ENCODE results near the gene GPX6.
"Not testable (repeated sequence)": the region's sequence is repeated elsewhere in the genome, so short reads cannot be mapped to it uniquely, and the experiment has no call there.

The GPX6 gene

DNA sequence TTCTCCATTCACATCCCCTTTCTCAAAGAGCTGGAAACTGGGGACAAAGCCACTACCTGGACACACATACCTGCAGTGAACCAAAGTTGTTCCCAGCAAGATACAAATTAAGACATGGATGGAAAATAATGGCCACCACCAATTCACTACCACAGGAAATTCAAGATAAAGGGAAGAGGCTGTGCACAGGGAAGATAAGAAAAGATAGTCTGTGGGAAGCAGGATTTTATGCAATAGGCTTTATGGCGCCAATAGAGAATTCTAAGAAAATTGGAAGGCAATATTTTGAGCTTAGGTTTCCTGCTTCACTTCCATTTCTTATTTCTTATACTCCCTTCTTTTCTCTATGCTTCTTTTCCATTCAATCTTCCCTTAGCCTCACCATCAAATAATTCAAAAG is 9.9 kb downstream of the GPX6 start:
- H3K18ac ChIP-seq (ENCODE audit: low read length): no peak overlapping the region
- H2BK120ac ChIP-seq (ENCODE audit: low read depth, low read length): no peak overlapping the region
- H2BK15ac ChIP-seq (replicated peaks; ENCODE audit: low read depth): no peak overlapping the region
- H3K27ac ChIP-seq (ENCODE audit: low read depth, low read length): no peak overlapping the region
- H3K79me2 ChIP-seq (ENCODE audit: control insufficient read depth, insufficient read depth, low read length): no peaks in the 10 kb centered on the region
- no peaks in the 10 kb centered on the region for H3K4me1 ChIP-seq (ENCODE audit: control insufficient read depth, low read depth, low read length)
- H3K56ac ChIP-seq (ENCODE audit: low read length): no peak overlapping the region
- DNase-seq: no peak
- no peak overlapping the region for H3K23ac ChIP-seq (ENCODE audit: low read length)
- no peak overlapping the region for H4K5ac ChIP-seq (ENCODE audit: low read length)
- H3K4me3 ChIP-seq (ENCODE audit: low read length): no peak overlapping the region
- H2BK5ac ChIP-seq (ENCODE audit: low read length): no peak overlapping the region
- no peaks in the 10 kb centered on the region for H3K79me1 ChIP-seq (ENCODE audit: low read length)
- no peak overlapping the region for H3K4me2 ChIP-seq (ENCODE audit: low read length)
- H3K36me3 ChIP-seq (ENCODE audit: control insufficient read depth, insufficient read depth, low read length): no peaks in the 10 kb centered on the region
- H2AK5ac ChIP-seq (ENCODE audit: low read length): no peak overlapping the region
- no CpG with 5 or more reads among the region's 1 CpG for WGBS (ENCODE audit: extremely low coverage, insufficient coverage, low lambda C conversion rate)
- no peak overlapping the region for H4K8ac ChIP-seq (ENCODE audit: low read depth, low read length)
- H3K4ac ChIP-seq (ENCODE audit: low read depth, low read length): no peak overlapping the region
- no peak overlapping the region for H3K9ac ChIP-seq (ENCODE audit: low read length)
- no peaks in the 10 kb centered on the region for H3K27me3 ChIP-seq (ENCODE audit: insufficient read depth, low read length, poor library complexity)

DNA sequence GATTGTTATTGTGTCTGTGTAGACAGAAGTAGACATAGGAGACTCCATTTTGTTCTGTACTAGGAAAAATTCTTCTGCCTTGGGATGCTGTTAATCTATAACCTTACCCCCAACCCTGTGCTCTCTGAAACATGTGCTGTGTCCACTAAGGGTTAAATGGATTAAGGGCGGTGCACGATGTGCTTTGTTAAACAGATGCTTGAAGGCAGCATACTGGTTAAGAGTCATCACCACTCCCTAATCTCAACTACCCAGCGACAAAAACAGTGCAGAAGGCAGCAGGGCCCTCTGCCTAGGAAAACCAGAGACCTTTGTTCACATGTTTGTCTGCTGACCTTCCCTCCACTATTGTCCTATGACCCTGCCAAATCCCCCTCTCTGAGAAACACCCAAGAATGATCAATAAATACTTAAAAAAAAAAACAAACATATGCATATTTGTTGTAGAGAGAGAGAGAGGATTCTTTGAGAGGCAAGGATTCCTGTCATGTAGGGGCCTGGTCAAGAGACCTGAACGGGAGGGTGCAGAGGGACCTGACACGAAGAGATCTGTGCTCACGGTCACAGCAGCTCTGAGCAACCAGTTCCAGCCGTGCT is 12.8 kb downstream of the GPX6 start:
- H3K18ac ChIP-seq (ENCODE audit: low read length); H4K5ac ChIP-seq (ENCODE audit: low read length); H3K4me1 ChIP-seq (ENCODE audit: control insufficient read depth, low read depth, low read length): not testable (repeated sequence)

DNA sequence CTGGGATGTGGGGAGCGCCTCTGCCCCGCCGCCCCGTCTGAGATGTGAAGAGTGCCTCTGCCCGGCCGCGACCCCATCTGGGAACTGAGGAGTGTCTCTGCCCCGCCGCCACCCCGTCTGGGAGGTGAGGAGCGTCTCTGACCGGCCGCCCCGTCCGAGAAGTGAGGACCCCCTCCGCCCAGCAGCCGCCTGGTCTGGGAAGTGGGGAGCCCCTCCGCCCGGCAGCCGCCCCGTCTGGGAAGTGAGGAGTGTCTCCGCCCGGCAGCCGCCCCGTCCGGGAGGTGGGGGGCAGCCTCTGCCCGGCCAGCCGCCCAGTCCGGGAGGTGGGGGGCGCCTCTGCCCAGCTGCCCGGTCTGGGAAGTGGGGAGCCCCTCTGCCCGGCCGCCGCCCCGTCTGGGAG is 13.5 kb downstream of the GPX6 start:
- WGBS (ENCODE audit: extremely low coverage, insufficient coverage, low lambda C conversion rate): no CpG with 5 or more reads among the region's 35 CpGs
- H3K27ac ChIP-seq (ENCODE audit: low read depth, low read length): not testable (repeated sequence)

More for the DNA sequence above, 12.8 kb downstream of the GPX6 start:
- H2BK5ac ChIP-seq (ENCODE audit: low read length); H2BK120ac ChIP-seq (ENCODE audit: low read depth, low read length); H4K8ac ChIP-seq (ENCODE audit: low read depth, low read length); H3K4ac ChIP-seq (ENCODE audit: low read depth, low read length); H3K9ac ChIP-seq (ENCODE audit: low read length); H3K36me3 ChIP-seq (ENCODE audit: control insufficient read depth, insufficient read depth, low read length); H3K79me2 ChIP-seq (ENCODE audit: control insufficient read depth, insufficient read depth, low read length); H3K23ac ChIP-seq (ENCODE audit: low read length); H3K79me1 ChIP-seq (ENCODE audit: low read length); H3K4me3 ChIP-seq (ENCODE audit: low read length); H3K27ac ChIP-seq (ENCODE audit: low read depth, low read length); H3K4me2 ChIP-seq (ENCODE audit: low read length); H3K56ac ChIP-seq (ENCODE audit: low read length); H2AK5ac ChIP-seq (ENCODE audit: low read length); H3K27me3 ChIP-seq (ENCODE audit: insufficient read depth, low read length, poor library complexity); DNase-seq; H2BK15ac ChIP-seq (replicated peaks; ENCODE audit: low read depth): not testable (repeated sequence)
- no CpG with 5 or more reads among the region's 7 CpGs for WGBS (ENCODE audit: extremely low coverage, insufficient coverage, low lambda C conversion rate)

DNA sequence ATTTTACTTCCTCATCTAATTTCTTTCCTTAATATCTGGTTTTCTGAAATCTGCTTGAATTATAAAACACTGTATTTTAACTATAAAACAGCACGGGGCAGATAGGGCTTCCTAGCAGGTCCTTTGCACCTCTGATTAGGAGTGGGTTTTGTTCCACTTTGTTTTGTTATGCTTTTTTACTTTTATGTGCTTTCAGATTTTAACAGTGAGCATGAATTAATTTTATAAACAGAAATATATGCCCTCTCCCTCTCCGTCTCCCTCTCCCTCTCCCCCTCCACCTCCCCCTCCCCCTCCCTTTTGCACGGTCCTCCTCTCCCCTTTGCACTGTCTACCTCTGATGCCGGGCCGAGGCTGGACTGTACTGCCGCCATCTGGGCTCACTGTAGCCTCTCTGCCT is 14.3 kb downstream of the GPX6 start:
- H3K23ac ChIP-seq (ENCODE audit: low read length): no peak overlapping the region
- no peak overlapping the region for H3K4me3 ChIP-seq (ENCODE audit: low read length)
- no peak overlapping the region for H2BK5ac ChIP-seq (ENCODE audit: low read length)
- no peak overlapping the region for H3K56ac ChIP-seq (ENCODE audit: low read length)
- H3K4me2 ChIP-seq (ENCODE audit: low read length): no peak overlapping the region
- H2AK5ac ChIP-seq (ENCODE audit: low read length): no peak overlapping the region
- H3K4me1 ChIP-seq (ENCODE audit: control insufficient read depth, low read depth, low read length): no peaks in the 10 kb centered on the region
- no peak overlapping the region for H3K27ac ChIP-seq (ENCODE audit: low read depth, low read length)
- WGBS (ENCODE audit: extremely low coverage, insufficient coverage, low lambda C conversion rate): no CpG with 5 or more reads among the region's 6 CpGs
- no peak overlapping the region for H3K18ac ChIP-seq (ENCODE audit: low read length)
- no peak overlapping the region for H3K9ac ChIP-seq (ENCODE audit: low read length)
- no peak overlapping the region for H4K8ac ChIP-seq (ENCODE audit: low read depth, low read length)
- H3K79me1 ChIP-seq (ENCODE audit: low read length): no peaks in the 10 kb centered on the region
- no peak overlapping the region for H2BK120ac ChIP-seq (ENCODE audit: low read depth, low read length)
- no peaks in the 10 kb centered on the region for H3K36me3 ChIP-seq (ENCODE audit: control insufficient read depth, insufficient read depth, low read length)
- no peaks in the 10 kb centered on the region for H3K79me2 ChIP-seq (ENCODE audit: control insufficient read depth, insufficient read depth, low read length)
- H4K5ac ChIP-seq (ENCODE audit: low read length): no peak overlapping the region
- H2BK15ac ChIP-seq (replicated peaks; ENCODE audit: low read depth): no peak overlapping the region
- H3K4ac ChIP-seq (ENCODE audit: low read depth, low read length): no peak overlapping the region
- no peaks in the 10 kb centered on the region for H3K27me3 ChIP-seq (ENCODE audit: insufficient read depth, low read length, poor library complexity)
- DNase-seq: no peak

More for the DNA sequence above, 13.5 kb downstream of the GPX6 start:
- not testable (repeated sequence) for H3K4me1 ChIP-seq (ENCODE audit: control insufficient read depth, low read depth, low read length); H2BK120ac ChIP-seq (ENCODE audit: low read depth, low read length); H3K4ac ChIP-seq (ENCODE audit: low read depth, low read length); H3K36me3 ChIP-seq (ENCODE audit: control insufficient read depth, insufficient read depth, low read length); H4K5ac ChIP-seq (ENCODE audit: low read length); H3K79me2 ChIP-seq (ENCODE audit: control insufficient read depth, insufficient read depth, low read length); H3K18ac ChIP-seq (ENCODE audit: low read length); H3K4me2 ChIP-seq (ENCODE audit: low read length); H2BK15ac ChIP-seq (replicated peaks; ENCODE audit: low read depth); DNase-seq; H3K56ac ChIP-seq (ENCODE audit: low read length); H3K23ac ChIP-seq (ENCODE audit: low read length); H4K8ac ChIP-seq (ENCODE audit: low read depth, low read length); H3K27me3 ChIP-seq (ENCODE audit: insufficient read depth, low read length, poor library complexity); H2AK5ac ChIP-seq (ENCODE audit: low read length); H3K4me3 ChIP-seq (ENCODE audit: low read length); H3K79me1 ChIP-seq (ENCODE audit: low read length); H2BK5ac ChIP-seq (ENCODE audit: low read length); H3K9ac ChIP-seq (ENCODE audit: low read length)

DNA sequence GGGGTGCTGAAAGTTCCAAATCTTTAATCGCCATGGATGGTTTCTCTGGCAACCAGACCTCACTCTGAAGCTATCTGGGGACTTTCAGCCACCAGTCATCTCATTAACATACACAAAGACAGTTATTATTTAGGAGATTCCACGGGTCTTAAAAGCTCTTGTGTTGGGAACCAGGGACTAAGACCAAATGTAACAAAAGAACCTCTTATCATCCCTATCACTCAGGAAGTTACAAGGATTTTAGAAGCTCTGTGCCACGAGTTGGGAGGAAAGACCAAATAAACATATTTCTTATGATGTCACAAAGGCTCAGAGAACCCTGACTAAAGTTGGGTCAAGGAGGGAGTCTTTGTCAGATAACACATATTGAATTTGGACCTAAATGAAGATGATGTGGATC is 17.7 kb downstream of the GPX6 start:
- WGBS (ENCODE audit: extremely low coverage, insufficient coverage, low lambda C conversion rate): no CpG with 5 or more reads among the region's 3 CpGs
- H3K56ac ChIP-seq (ENCODE audit: low read length): no peak overlapping the region
- H4K8ac ChIP-seq (ENCODE audit: low read depth, low read length): no peak overlapping the region
- H3K4me1 ChIP-seq (ENCODE audit: control insufficient read depth, low read depth, low read length): no peaks in the 10 kb centered on the region
- no peaks in the 10 kb centered on the region for H3K79me2 ChIP-seq (ENCODE audit: control insufficient read depth, insufficient read depth, low read length)
- H3K9ac ChIP-seq (ENCODE audit: low read length): no peak overlapping the region
- H2BK15ac ChIP-seq (replicated peaks; ENCODE audit: low read depth): no peak overlapping the region
- H3K4ac ChIP-seq (ENCODE audit: low read depth, low read length): no peak overlapping the region
- H2AK5ac ChIP-seq (ENCODE audit: low read length): no peak overlapping the region
- no peak overlapping the region for H2BK5ac ChIP-seq (ENCODE audit: low read length)
- no peak overlapping the region for H3K27ac ChIP-seq (ENCODE audit: low read depth, low read length)
- no peak overlapping the region for H3K4me3 ChIP-seq (ENCODE audit: low read length)
- no peaks in the 10 kb centered on the region for H3K27me3 ChIP-seq (ENCODE audit: insufficient read depth, low read length, poor library complexity)
- no peaks in the 10 kb centered on the region for H3K79me1 ChIP-seq (ENCODE audit: low read length)
- no peak overlapping the region for H2BK120ac ChIP-seq (ENCODE audit: low read depth, low read length)
- H3K36me3 ChIP-seq (ENCODE audit: control insufficient read depth, insufficient read depth, low read length): no peaks in the 10 kb centered on the region
- H4K5ac ChIP-seq (ENCODE audit: low read length): no peak overlapping the region
- no peak overlapping the region for H3K4me2 ChIP-seq (ENCODE audit: low read length)
- H3K23ac ChIP-seq (ENCODE audit: low read length): no peak overlapping the region
- no peak for DNase-seq
- no peak overlapping the region for H3K18ac ChIP-seq (ENCODE audit: low read length)

DNA sequence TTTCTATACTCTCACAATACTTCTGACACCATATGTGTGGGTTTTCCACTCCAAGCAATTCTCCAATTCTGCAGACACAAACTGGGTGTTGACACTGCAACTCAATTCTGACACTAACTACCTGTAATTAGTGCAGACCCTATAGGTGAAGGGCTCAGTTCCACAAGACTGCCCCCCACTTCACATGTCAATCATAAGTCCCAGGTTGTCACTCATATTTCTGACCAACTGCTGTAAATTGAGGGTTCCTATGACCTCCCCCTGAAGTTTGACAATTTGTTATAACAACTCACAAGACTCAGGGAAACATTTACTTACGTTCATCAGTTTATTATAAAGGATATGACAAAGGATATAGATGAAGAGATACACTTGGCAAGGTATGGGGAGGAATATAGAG is 18.3 kb downstream of the GPX6 start:
- H4K5ac ChIP-seq (ENCODE audit: low read length): no peak overlapping the region
- no peaks in the 10 kb centered on the region for H3K27me3 ChIP-seq (ENCODE audit: insufficient read depth, low read length, poor library complexity)
- no peaks in the 10 kb centered on the region for H3K79me1 ChIP-seq (ENCODE audit: low read length)
- WGBS (ENCODE audit: extremely low coverage, insufficient coverage, low lambda C conversion rate): no CpG with 5 or more reads among the region's 1 CpG
- no peak overlapping the region for H2BK5ac ChIP-seq (ENCODE audit: low read length)
- no peak overlapping the region for H2AK5ac ChIP-seq (ENCODE audit: low read length)
- H2BK15ac ChIP-seq (replicated peaks; ENCODE audit: low read depth): no peak overlapping the region
- no peaks in the 10 kb centered on the region for H3K36me3 ChIP-seq (ENCODE audit: control insufficient read depth, insufficient read depth, low read length)
- no peak overlapping the region for H3K23ac ChIP-seq (ENCODE audit: low read length)
- H3K56ac ChIP-seq (ENCODE audit: low read length): no peak overlapping the region
- no peak overlapping the region for H3K27ac ChIP-seq (ENCODE audit: low read depth, low read length)
- H2BK120ac ChIP-seq (ENCODE audit: low read depth, low read length): no peak overlapping the region
- H3K79me2 ChIP-seq (ENCODE audit: control insufficient read depth, insufficient read depth, low read length): no peaks in the 10 kb centered on the region
- H3K9ac ChIP-seq (ENCODE audit: low read length): no peak overlapping the region
- H3K4me1 ChIP-seq (ENCODE audit: control insufficient read depth, low read depth, low read length): no peaks in the 10 kb centered on the region
- no peak for DNase-seq
- no peak overlapping the region for H4K8ac ChIP-seq (ENCODE audit: low read depth, low read length)
- no peak overlapping the region for H3K4me3 ChIP-seq (ENCODE audit: low read length)
- H3K18ac ChIP-seq (ENCODE audit: low read length): no peak overlapping the region
- no peak overlapping the region for H3K4me2 ChIP-seq (ENCODE audit: low read length)
- H3K4ac ChIP-seq (ENCODE audit: low read depth, low read length): no peak overlapping the region
